ENCODE data around the gene OR10A3. TPM values are rescaled to one million over a fixed set of nuclear protein-coding genes. Genes with fewer than 3 reads are reported as not detected.
A peak's percentile ranks its signal among the peaks of the same experiment; 100 is the strongest.

The OR10A3 gene
- total RNA-seq, 1 donor from 2014 or later, result not detected

DNA sequence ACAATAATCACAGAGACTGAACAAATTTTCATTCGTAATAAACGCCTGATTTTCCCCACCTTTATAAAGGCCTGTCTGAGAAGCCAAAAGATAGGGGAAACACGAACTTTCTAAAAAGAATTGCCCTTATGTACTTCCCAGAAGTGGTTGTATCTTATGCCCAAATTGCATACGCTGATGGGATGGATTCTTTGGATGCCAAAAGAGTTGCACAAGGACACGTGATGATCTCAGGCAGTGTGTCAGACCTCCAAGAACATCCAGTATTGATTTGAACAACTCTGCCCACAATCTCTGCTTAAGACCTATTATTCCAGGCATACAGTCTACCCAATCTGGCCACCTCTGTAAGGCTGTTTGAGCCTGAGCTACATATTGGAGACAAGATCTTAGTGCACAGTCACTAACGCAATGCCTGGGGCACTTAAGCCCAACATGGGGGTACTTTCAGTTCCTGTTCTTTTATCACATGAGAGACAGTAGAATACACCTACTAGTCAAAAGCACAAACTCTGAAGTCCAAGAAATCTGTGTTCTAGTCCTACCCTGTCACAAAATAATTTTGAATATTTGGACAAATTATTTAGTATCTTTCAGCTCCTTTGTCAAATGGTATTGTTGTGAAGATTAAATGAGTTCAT lies 49.3 kb downstream of the OR10A3 start:
- peaks cover 25% of the 10 kb centered on the region for H3K4me1 Mint-ChIP-seq
- H3K27me3 Mint-ChIP-seq (ENCODE audit: low read depth), result no peaks in the 10 kb centered on the region
- H3K9me3 Mint-ChIP-seq, result no peaks in the 10 kb centered on the region
- TF ChIP-seq, protein P1, sequence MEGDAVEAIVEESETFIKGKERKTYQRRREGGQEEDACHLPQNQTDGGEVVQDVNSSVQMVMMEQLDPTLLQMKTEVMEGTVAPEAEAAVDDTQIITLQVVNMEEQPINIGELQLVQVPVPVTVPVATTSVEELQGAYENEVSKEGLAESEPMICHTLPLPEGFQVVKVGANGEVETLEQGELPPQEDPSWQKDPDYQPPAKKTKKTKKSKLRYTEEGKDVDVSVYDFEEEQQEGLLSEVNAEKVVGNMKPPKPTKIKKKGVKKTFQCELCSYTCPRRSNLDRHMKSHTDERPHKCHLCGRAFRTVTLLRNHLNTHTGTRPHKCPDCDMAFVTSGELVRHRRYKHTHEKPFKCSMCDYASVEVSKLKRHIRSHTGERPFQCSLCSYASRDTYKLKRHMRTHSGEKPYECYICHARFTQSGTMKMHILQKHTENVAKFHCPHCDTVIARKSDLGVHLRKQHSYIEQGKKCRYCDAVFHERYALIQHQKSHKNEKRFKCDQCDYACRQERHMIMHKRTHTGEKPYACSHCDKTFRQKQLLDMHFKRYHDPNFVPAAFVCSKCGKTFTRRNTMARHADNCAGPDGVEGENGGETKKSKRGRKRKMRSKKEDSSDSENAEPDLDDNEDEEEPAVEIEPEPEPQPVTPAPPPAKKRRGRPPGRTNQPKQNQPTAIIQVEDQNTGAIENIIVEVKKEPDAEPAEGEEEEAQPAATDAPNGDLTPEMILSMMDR (IDR thresholded peaks at IDR 0.05; ENCODE audit: unreplicated experiment), result no peak
- no peak for DNase-seq (ENCODE audit: low spot score in 2 of 2, unreplicated experiment in 2 of 2)
- H3K27ac Mint-ChIP-seq, result peak overlapping the region; percentile 36
- no peaks in the 10 kb centered on the region for H3K36me3 Mint-ChIP-seq
- H3K4me3 Mint-ChIP-seq, result no peak overlapping the region

DNA sequence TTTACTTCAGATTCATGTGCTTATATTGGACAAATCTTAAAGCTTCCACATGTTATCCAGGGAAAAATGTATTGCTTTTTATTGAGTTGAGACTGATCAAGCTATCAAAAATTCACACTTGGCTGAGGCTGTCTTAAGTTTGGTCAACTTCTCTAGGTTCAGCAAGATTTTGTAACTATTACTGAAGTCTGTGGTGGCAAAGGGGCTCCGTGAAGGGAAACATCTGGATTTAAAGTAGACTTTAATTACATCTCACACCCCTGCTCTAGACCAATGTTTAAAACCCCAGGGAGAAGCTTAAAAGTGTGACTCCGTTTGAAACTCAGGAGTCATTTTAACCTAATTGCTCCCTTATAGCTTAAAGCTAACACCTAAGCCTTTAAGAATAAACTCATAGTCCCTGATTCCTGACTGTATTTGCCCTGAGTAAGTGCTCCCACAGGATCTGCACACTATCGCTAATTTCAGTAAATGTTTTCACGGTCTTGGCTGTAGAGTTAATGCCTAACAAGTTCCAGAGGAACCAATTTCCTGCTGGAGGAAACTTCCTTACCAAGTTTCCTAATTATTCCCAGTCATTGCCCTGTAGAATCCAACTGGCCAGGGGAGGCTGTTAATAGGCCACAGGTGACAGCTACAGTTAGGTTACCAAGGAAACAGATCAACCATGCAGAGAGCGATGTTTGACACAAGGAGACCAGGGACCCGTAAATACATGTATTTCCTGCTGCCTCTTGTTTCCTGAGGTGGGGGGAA lies 50.9 kb downstream of the OR10A3 start:
- TF ChIP-seq, protein P1 (IDR thresholded peaks at IDR 0.05; ENCODE audit: unreplicated experiment), result no peak
- H3K36me3 Mint-ChIP-seq, result no peaks in the 10 kb centered on the region
- DNase-seq (ENCODE audit: low spot score in 2 of 2, unreplicated experiment in 2 of 2), result no peak
- H3K9me3 Mint-ChIP-seq, result no peaks in the 10 kb centered on the region
- H3K4me1 Mint-ChIP-seq, result peaks cover 25% of the 10 kb centered on the region
- no peaks in the 10 kb centered on the region for H3K27me3 Mint-ChIP-seq (ENCODE audit: low read depth)
- no peak overlapping the region for H3K4me3 Mint-ChIP-seq
- H3K27ac Mint-ChIP-seq, result no peak overlapping the region

DNA sequence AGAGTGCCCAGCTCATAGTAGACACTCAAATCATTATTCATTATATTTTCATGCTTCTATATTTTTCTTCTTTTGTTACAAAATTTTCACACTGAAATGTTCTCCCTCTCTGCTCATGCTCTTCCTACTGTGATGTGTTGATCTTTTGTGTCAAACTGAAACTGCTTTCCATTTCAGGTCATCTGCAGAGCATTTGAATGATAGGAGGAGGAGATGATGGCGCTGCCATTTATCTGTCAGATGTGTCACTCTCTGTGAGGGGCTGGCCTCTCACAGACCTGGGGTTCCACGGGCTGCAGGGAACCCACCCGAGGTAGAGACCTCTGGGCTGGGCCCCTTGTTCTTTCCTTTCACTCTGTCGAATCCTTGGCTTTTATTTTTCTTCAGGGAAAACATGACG lies 51.5 kb downstream of the OR10A3 start:
- peaks cover 25% of the 10 kb centered on the region for H3K4me1 Mint-ChIP-seq
- TF ChIP-seq, protein P1 (IDR thresholded peaks at IDR 0.05; ENCODE audit: unreplicated experiment), result no peak
- H3K9me3 Mint-ChIP-seq, result no peaks in the 10 kb centered on the region

More for the DNA sequence above, 51.5 kb downstream of the OR10A3 start:
- no peak overlapping the region for H3K4me3 Mint-ChIP-seq
- H3K27ac Mint-ChIP-seq, result no peak overlapping the region
- no peaks in the 10 kb centered on the region for H3K36me3 Mint-ChIP-seq
- DNase-seq (ENCODE audit: low spot score in 2 of 2, unreplicated experiment in 2 of 2), result no peak
- H3K27me3 Mint-ChIP-seq (ENCODE audit: low read depth), result no peaks in the 10 kb centered on the region

Other genes starting within 250 kb of the OR10A3 start
- 8.5 to 9.7 TPM (median 9.6 TPM) in 3 replicates for gene OVCH2, start 235.2 kb downstream of the OR10A3 start, total RNA-seq
- 1.7 to 3.0 TPM (median 2.1 TPM) in 3 replicates for gene OR5P2, start 144.8 kb downstream of the OR10A3 start, total RNA-seq
- 2.6 to 3.1 TPM (median 2.7 TPM) in 3 replicates for gene OR5P3, start 110.9 kb downstream of the OR10A3 start, total RNA-seq
- gene OR10A6, start 10.4 kb downstream of the OR10A3 start, total RNA-seq, result not detected in 3 replicates
- not detected in 3 replicates for gene NLRP10, start 23.7 kb upstream of the OR10A3 start, total RNA-seq
- 357 to 369 TPM (median 366 TPM) in 3 replicates for gene EIF3F, start 45.6 kb upstream of the OR10A3 start, total RNA-seq
- 51.7 to 53.4 TPM (median 52.8 TPM) in 3 replicates for gene TUB, start 139.5 kb upstream of the OR10A3 start, total RNA-seq
- gene RIC3, start 227.3 kb upstream of the OR10A3 start, total RNA-seq, result 1.9 to 2.4 TPM (median 2.1 TPM) in 3 replicates